H1 (cell line): ENCODE results near the gene ABCB11. TPM values are rescaled to one million over a fixed set of nuclear protein-coding genes. Genes with fewer than 3 reads are reported as not detected.

Source experiments
- CTCF ChIA-PET: fragments of 300-600 bp; sonication (Branson Sonifier 250); formaldehyde crosslinking; loops from one replicate; lab custom pipeline; 2021; ENCODE audit not compliant: partially characterized antibody; lab: Charles Lee
- POLR2A ChIA-PET: fragments of 300-600 bp; sonication (Branson Sonifier 250); formaldehyde crosslinking; loops from one replicate; lab custom pipeline; 2021; ENCODE audit warnings: inconsistent platforms; ENCODE audit not compliant: partially characterized antibody; lab: Charles Lee
- DNase-seq, 2 experiments: peaks; one replicate each; pipeline versions ENCODE4 v3.0.0 to v3.0.0-alpha.2; 2010 to 2022; ENCODE audit warnings: low spot score in 2 of 2, low read depth in 1 of 2, mixed read lengths in 1 of 2
- FAIRE-seq: peaks from 2 replicates; lab custom pipeline; 2011; peaks lifted over from hg19 to GRCh38; lab: Jason Lieb, UNC
- H2AFZ ChIP-seq: 2 replicates; pipeline ENCODE4 v1.8.1; 2012; ENCODE audit warnings: low read length, inconsistent platforms
- H2AK5ac ChIP-seq: 2 replicates; pipeline ENCODE4 v1.6.1; 2013; ENCODE audit warnings: low read depth, low read length
- H2BK120ac ChIP-seq: replicated peaks from 2 replicates; pipeline ENCODE3; 2013; ENCODE audit warnings: low read depth, low read length, inconsistent platforms
- H2BK12ac ChIP-seq: 2 replicates; pipeline ENCODE4 v1.6.1; 2013; ENCODE audit warnings: low read depth, low read length
- H2BK15ac ChIP-seq: 2 replicates; pipeline ENCODE4 v1.6.1; 2013; ENCODE audit warnings: low read length
- H2BK20ac ChIP-seq: 2 replicates; pipeline ENCODE4 v1.6.1; 2013; ENCODE audit warnings: low read length
- H2BK5ac ChIP-seq: 2 replicates; pipeline ENCODE4 v1.6.1; 2013; ENCODE audit warnings: low read depth, low read length
- H3K14ac ChIP-seq: 2 replicates; pipeline ENCODE4 v1.6.1; 2013; ENCODE audit warnings: inconsistent platforms; ENCODE audit not compliant: insufficient read length
- H3K18ac ChIP-seq: 2 replicates; pipeline ENCODE4 v1.6.1; 2013; ENCODE audit warnings: low read length; ENCODE audit errors: extremely low read depth
- H3K23ac ChIP-seq: 2 replicates; pipeline ENCODE4 v1.6.1; 2013; ENCODE audit warnings: inconsistent platforms; ENCODE audit not compliant: insufficient read length
- H3K23me2 ChIP-seq: 2 replicates; pipeline ENCODE4 v1.6.1; 2013; ENCODE audit warnings: low read depth, low read length
- H3K27ac ChIP-seq: 2 replicates; pipeline ENCODE4 v1.6.1; 2011; ENCODE audit warnings: low read depth, low read length, inconsistent platforms
- H3K27me3 ChIP-seq, 4 experiments: replicated peaks in 1 of 4; 1 replicate in 1 of 4; 2 replicates in 3 of 4; pipeline versions ENCODE4 v1.6.1 to v1.8.1; 2011 to 2013; ENCODE audit warnings: low read length in 3 of 4, mild to moderate bottlenecking in 3 of 4, inconsistent platforms in 2 of 4, mixed read lengths in 2 of 4, moderate library complexity in 1 of 4; ENCODE audit not compliant: control insufficient read depth in 3 of 4, insufficient read depth in 3 of 4; ENCODE audit errors: extremely low read depth in 1 of 4
- H3K36me3 ChIP-seq, 4 experiments: 2 replicates each; pipeline versions ENCODE4 v1.6.1 to v1.8.1; 2011 to 2013; ENCODE audit warnings: mild to moderate bottlenecking in 4 of 4, low read length in 3 of 4, moderate library complexity in 2 of 4, control low read depth in 1 of 4, inconsistent platforms in 1 of 4; ENCODE audit not compliant: insufficient read depth in 4 of 4, control insufficient read depth in 2 of 4
- H3K4ac ChIP-seq: replicated peaks from 2 replicates; pipeline ENCODE3; 2013; ENCODE audit warnings: low read length, low read depth, mixed read lengths, inconsistent platforms; ENCODE audit not compliant: insufficient read length
- H3K4me1 ChIP-seq, 4 experiments: replicated peaks in 1 of 4; 1 replicate in 1 of 4; 2 replicates in 3 of 4; pipeline versions ENCODE4 v1.6.1 to v1.8.1; 2011 to 2013; ENCODE audit warnings: low read length in 3 of 4, inconsistent platforms in 2 of 4, mixed read lengths in 1 of 4; ENCODE audit not compliant: insufficient read depth in 4 of 4, control insufficient read depth in 3 of 4
- H3K4me2 ChIP-seq, 2 experiments: 2 replicates each; pipeline versions ENCODE4 v1.6.1 to v1.8.1; 2011 to 2013; ENCODE audit warnings: low read depth in 2 of 2, low read length in 2 of 2, control low read depth in 1 of 2, inconsistent platforms in 1 of 2, mild to moderate bottlenecking in 1 of 2; ENCODE audit not compliant: insufficient read depth in 1 of 2
- H3K4me3 ChIP-seq, 4 experiments: fragments of 200-600, 300-600 bp in 1 of 4; sonication (generic), shearing (Covaris generic), sonication (Bioruptor Twin) in 1 of 4; 2 replicates each; pipeline versions ENCODE4 v1.5.1 to v1.8.1; 2011 to 2016; ENCODE audit warnings: low read length in 4 of 4, low read depth in 3 of 4, control low read depth in 2 of 4, inconsistent platforms in 2 of 4, mild to moderate bottlenecking in 2 of 4, mixed read lengths in 1 of 4, moderate library complexity in 1 of 4; ENCODE audit not compliant: insufficient read depth in 2 of 4; ENCODE audit errors: extremely low read depth in 1 of 4
- H3K56ac ChIP-seq: replicated peaks from 2 replicates; pipeline ENCODE3; 2013; ENCODE audit warnings: low read depth, mild to moderate bottlenecking, mixed read lengths, low read length, inconsistent platforms; ENCODE audit not compliant: insufficient read length
- H3K79me1 ChIP-seq: 2 replicates; pipeline ENCODE4 v1.6.1; 2013; ENCODE audit warnings: low read depth, low read length, control low read depth
- H3K79me2 ChIP-seq, 2 experiments: 2 replicates each; pipeline versions ENCODE4 v1.6.1 to v1.8.1; 2012 to 2013; ENCODE audit warnings: low read length in 2 of 2, mild to moderate bottlenecking in 2 of 2, inconsistent platforms in 1 of 2; ENCODE audit not compliant: insufficient read depth in 2 of 2, control insufficient read depth in 1 of 2
- H3K9ac ChIP-seq, 4 experiments: replicated peaks in 1 of 4; 1 replicate in 1 of 4; 2 replicates in 3 of 4; pipeline versions ENCODE4 v1.6.1 to v1.8.1; 2011 to 2013; ENCODE audit warnings: low read depth in 3 of 4, low read length in 3 of 4, control low read depth in 2 of 4, mild to moderate bottlenecking in 2 of 4, moderate library complexity in 2 of 4, inconsistent platforms in 1 of 4; ENCODE audit errors: extremely low read depth in 1 of 4
- H3K9me3 ChIP-seq, 2 experiments: 2 replicates each; pipeline versions ENCODE4 v1.6.1 to v1.8.1; 2012 to 2013; ENCODE audit warnings: mild to moderate bottlenecking in 2 of 2, moderate library complexity in 2 of 2, control low read depth in 1 of 2, inconsistent platforms in 1 of 2, low read depth in 1 of 2, low read length in 1 of 2, mixed read lengths in 1 of 2; ENCODE audit not compliant: insufficient read depth in 2 of 2
- H4K20me1 ChIP-seq, 2 experiments: replicated peaks in 1 of 2; 2 replicates each; pipeline versions ENCODE3 to v1.8.1; 2011 to 2013; ENCODE audit warnings: inconsistent platforms in 2 of 2, low read length in 2 of 2, mild to moderate bottlenecking in 1 of 2; ENCODE audit not compliant: insufficient read depth in 2 of 2, control insufficient read depth in 1 of 2
- H4K5ac ChIP-seq: 2 replicates; pipeline ENCODE4 v1.6.1; 2013; ENCODE audit warnings: low read length, low read depth, mixed read lengths, inconsistent platforms; ENCODE audit not compliant: insufficient read length
- H4K8ac ChIP-seq: 2 replicates; pipeline ENCODE4 v1.8.0; 2013; ENCODE audit warnings: mild to moderate bottlenecking, moderate library complexity, low read length, inconsistent platforms; ENCODE audit not compliant: insufficient read depth; ENCODE audit errors: extremely low read depth
- H4K91ac ChIP-seq: replicated peaks from 2 replicates; pipeline ENCODE3; 2013; ENCODE audit warnings: low read length, mixed read lengths, inconsistent platforms; ENCODE audit not compliant: insufficient read length
- KDM5A ChIP-seq: fragments of 200-600 bp; IDR thresholded peaks from 2 replicates; pipeline ENCODE4 v1.7.1; 2012; ENCODE audit warnings: mild to moderate bottlenecking, low read length, inconsistent platforms, mixed read lengths
- POLR2A ChIP-seq, 2 experiments: IDR thresholded peaks; 1 replicate in 1 of 2; 2 replicates in 1 of 2; pipeline ENCODE4 v1.6.1; 2011; ENCODE audit warnings: low read depth in 2 of 2, low read length in 2 of 2, mild to moderate bottlenecking in 2 of 2; ENCODE audit errors: control extremely low read depth in 1 of 2
- RFX5 ChIP-seq: IDR thresholded peaks from 2 replicates; pipeline ENCODE4 v1.6.1; 2011; ENCODE audit warnings: low read depth, low read length, improper control_type of control experiment, borderline replicate concordance
- SAP30 ChIP-seq: fragments of 300-600 bp; sonication (generic); IDR thresholded peaks from 2 replicates; pipeline ENCODE4 v1.7.1; 2012; ENCODE audit warnings: low read length, moderate library complexity, mild to moderate bottlenecking, inconsistent platforms; ENCODE audit not compliant: insufficient read depth, insufficient replicate concordance
- SUZ12 ChIP-seq: fragments of 200-600 bp; sonication (generic); IDR thresholded peaks from 2 replicates; pipeline ENCODE4 v1.6.1; 2012; ENCODE audit warnings: mild to moderate bottlenecking, inconsistent platforms, low read length, moderate library complexity, mixed read lengths
- TCF12 ChIP-seq: IDR thresholded peaks from 2 replicates; pipeline ENCODE4 v1.6.1; 2011; ENCODE audit warnings: low read depth, mild to moderate bottlenecking, low read length
- TEAD4 ChIP-seq: IDR thresholded peaks from 2 replicates; pipeline ENCODE4 v1.6.1; 2012; ENCODE audit warnings: low read depth, low read length, inconsistent platforms, mixed read lengths
- WGBS, 2 experiments: shearing (Covaris generic) in 1 of 2; methylation state at CpG; one replicate each; pipeline versions ENCODE4 v1.1.6 to v1.1.7; 2013 to 2015; ENCODE audit warnings: low lambda C conversion rate in 2 of 2, mixed read lengths in 2 of 2, inconsistent platforms in 1 of 2, low coverage in 1 of 2, missing lambda C conversion rate in 1 of 2; ENCODE audit not compliant: insufficient replicate concordance in 2 of 2, insufficient coverage in 1 of 2, insufficient read length in 1 of 2; ENCODE audit errors: extremely low coverage in 1 of 2, missing lambda C conversion rate in 1 of 2; 5-methylcytosine and 5-hydroxymethylcytosine counted together
- polyA plus RNA-seq, 7 experiments: library from polyadenylated mRNA; depleted of rRNA in 3 of 7; stranded (reverse) in 5 of 7; unstranded in 2 of 7; fragments of >200 nt in 5 of 7; fragments of 200-250 nt in 2 of 7; gene quantifications; 1 replicate in 5 of 7; 2 replicates in 1 of 7; 4 replicates in 1 of 7; pipeline versions ENCODE4 v1.2.1 to v1.2.3, GENCODE V29; 2011 to 2013; ENCODE audit warnings: missing spikeins in 2 of 7, mixed read lengths in 2 of 7
- total RNA-seq: library from RNA; stranded (reverse); fragmentation: NEBNext Ultra II Directional; extraction: Animal tissue kit (Norgen Biotek cat#: 25700); gene quantifications from 2 replicates; pipeline ENCODE4 v1.2.1, GENCODE V29; 2021

The ABCB11 gene
- total and polyA plus RNA-seq, 2 of the 8 experiments (the other 6 are each of a cell fraction or from before 2014, with no cell fraction given), result not detected

DNA sequence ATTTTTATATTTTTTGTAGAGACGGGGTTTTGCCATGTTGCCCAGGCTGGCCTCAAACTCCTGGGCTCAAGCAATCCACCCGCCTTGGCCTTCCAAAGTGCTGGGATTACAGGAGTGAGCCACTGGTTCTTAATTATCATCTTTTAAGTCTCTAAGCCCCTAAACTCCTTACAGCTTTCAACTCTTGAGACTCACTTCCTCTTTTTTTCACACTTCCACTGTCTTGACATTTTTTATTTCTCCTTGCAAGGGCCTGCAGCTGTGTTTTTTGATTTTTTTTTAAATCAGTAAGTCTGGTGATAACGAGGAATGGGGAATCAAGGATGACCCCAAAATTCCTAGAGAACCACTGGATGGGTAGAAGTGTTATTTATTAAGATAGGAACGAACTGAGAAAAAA is 8.6 kb upstream of the ABCB11 start:
- Histone ChIP-seq H3K4ac (no peak overlapping the region), H2AK5ac (no peak overlapping the region), H3K18ac (no peak overlapping the region), H4K8ac (no peak overlapping the region), H3K79me2 (no peaks in the 10 kb centered on the region), H3K27me3 (no peaks in the 10 kb centered on the region), H3K23ac (no peak overlapping the region), H3K14ac (no peak overlapping the region), H3K4me3 (no peak overlapping the region), H3K4me1 (no peaks in the 10 kb centered on the region), H3K56ac (no peak overlapping the region), H2BK120ac (no peak overlapping the region), H3K27ac (no peak overlapping the region), H2BK20ac (no peak overlapping the region), H2BK12ac (no peak overlapping the region), H4K91ac (no peak overlapping the region), H4K5ac (no peak overlapping the region), H2BK5ac (no peak overlapping the region), H3K79me1 (no peaks in the 10 kb centered on the region), H2AFZ (no peak overlapping the region), H4K20me1 (no peaks in the 10 kb centered on the region), H3K9me3 (peaks cover 2 to 6% of the 10 kb centered on the region in 2 experiments; a peak in 3 of 4 replicates), H3K23me2 (no peaks in the 10 kb centered on the region), H3K36me3 (no peaks in the 10 kb centered on the region), H3K4me2 (no peak overlapping the region), H2BK15ac (no peak overlapping the region), H3K9ac (no peak overlapping the region)
- DNase-seq, result no peak
- CTCF ChIA-PET, result no interaction called here
- TF ChIP-seq RFX5 (no peak), SAP30 (no peak), SUZ12 (no peak), POLR2A (IDR thresholded peaks at IDR 0.05; ENCODE audit: control extremely low read depth in 1 of 2, low read depth in 2 of 2, low read length in 2 of 2) (no peak), TCF12 (no peak), KDM5A (no peak), TEAD4 (no peak)
- POLR2A ChIA-PET, result no interaction called here
- no peak for FAIRE-seq
- 85% methylated on average over 4 of the region's 4 CpGs; no CpG with 5 or more reads in 1 of the 2 experiments for WGBS, 2 experiments
